GM13977 (cell line): Measurements from ENCODE around the gene LIMK1.

Experiments
- DNase-seq: peaks from one replicate; pipeline ENCODE4 v3.0.0; 2012; ENCODE audit warnings: low spot score
- CTCF ChIP-seq: IDR thresholded peaks from 2 replicates; pipeline ENCODE4 v1.5.1; 2012; ENCODE audit warnings: mild to moderate bottlenecking, control low read depth; ENCODE audit not compliant: insufficient read depth; ENCODE audit errors: extremely low read depth, missing control alignments
- in situ Hi-C: fragments of 300-500 bp; cut with MboI; formaldehyde crosslinking; loops from one replicate; pipeline ENCODE4 v1.12.0; 2022; ENCODE audit warnings: low sequenced_read_pairs, low pct_unique_long_range_greater_than_20kb, mixed read lengths, inconsistent platforms; ENCODE audit not compliant: unreplicated experiment

LIMK1 gene

GRCh38 chr7:74049997-74050798 lies 33.4 kb upstream of the LIMK1 start:
- TF ChIP-seq CTCF: no peak
- in situ Hi-C loops: no loop called here
- DNase-seq: no peak

GRCh38 chr7:74051193-74051592 lies 32.4 kb upstream of the LIMK1 start:
- in situ Hi-C loops: no loop called here
- TF ChIP-seq CTCF: no peak
- DNase-seq: no peak

DNA sequence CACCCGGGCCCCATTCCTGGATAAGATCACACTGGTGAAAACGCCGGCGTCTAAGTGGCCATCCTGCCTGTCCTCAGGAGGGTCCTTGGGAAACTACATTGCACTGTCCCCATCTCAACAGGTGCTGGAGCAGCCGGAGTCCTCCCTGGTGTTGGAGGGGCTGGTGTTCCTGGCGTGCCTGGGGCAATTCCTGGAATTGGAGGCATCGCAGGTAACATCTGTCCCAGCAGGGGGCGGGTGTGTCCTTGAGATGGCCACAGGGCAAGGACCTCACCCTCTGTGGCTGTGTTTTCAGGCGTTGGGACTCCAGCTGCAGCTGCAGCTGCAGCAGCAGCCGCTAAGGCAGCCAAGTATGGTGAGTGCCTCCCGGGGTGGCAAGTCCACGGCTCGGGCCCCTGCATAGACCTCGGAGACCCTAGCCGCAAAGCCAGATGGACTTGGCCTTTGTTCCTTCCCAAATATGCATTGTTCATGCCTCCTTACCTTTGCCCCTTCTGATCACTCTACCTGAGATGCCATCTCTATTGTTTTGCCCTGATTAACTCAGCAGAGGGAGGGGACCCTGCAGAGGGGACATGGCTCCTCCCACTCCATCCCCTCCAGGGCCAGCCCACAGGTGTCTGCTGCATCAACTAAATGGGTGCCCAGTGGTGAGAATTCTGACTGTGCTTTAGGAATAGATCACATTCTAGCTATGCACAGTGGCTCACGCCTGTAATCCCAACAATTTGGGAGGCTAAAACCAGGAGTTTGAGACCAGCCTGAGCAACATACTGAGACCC lies 31.8 kb upstream of the LIMK1 start:
- in situ Hi-C loops: no loop called here
- TF ChIP-seq CTCF: peak; percentile 29
- no peak for DNase-seq

DNA sequence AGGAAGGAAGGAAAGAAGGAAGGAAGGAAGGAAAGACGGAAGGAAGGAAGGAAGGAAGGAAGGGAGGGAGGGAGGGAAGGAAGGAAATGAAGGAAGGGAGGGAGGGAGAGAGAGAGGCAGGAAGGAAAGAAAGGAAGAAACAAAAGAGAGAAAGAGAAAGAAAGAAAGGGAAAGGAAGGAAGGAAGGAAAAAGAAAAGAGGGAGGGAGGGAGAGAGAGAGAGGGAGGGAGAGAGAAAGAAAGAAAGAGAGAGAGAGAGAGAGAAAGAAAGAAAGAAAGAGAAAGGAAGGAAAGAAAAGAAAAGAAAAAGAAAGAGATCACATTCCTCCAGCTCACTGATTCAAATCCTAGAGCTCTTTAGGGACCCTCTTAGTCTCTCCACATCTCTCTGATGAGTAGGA lies 31.0 kb upstream of the LIMK1 start:
- in situ Hi-C loops: no loop called here
- TF ChIP-seq CTCF: no peak
- no peak for DNase-seq

- no peak for DNase-seq
- in situ Hi-C loops: no loop called here
- no peak for TF ChIP-seq CTCF
These were observed 29.9 kb upstream of the LIMK1 start for GRCh38 chr7:74053589-74054186.

DNA sequence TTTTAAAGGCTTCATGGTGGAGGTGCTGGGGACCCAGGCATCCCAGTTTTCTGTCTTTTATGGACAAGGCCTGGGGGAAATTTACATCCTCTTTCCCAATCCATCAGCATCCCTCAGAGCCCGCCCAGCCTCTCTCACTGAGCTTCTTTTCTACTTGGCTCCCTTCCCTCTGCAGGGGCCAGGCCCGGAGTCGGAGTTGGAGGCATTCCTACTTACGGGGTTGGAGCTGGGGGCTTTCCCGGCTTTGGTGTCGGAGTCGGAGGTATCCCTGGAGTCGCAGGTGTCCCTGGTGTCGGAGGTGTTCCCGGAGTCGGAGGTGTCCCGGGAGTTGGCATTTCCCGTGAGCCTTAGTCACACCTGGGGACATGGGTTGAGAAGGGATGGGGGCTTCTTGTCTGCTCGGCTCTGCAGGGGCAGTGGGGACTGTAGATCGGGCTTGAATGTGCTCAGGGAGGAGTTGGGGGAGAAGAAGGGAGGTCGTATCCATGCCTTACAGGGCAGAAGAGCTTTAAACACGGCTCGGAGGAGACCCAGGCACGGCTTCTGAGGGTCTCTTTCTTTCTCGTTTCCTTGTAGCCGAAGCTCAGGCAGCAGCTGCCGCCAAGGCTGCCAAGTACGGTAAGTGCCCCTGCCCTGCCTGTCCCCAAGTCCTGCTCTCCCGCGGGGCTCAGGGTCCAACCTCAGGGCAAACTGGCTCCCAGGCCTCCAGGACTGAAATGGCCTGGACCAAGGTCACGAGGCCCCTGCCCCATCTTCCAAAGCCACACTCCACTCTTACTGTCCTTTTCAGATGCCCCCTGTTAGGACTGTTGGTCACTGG lies 27.3 kb upstream of the LIMK1 start:
- no peak for DNase-seq
- TF ChIP-seq CTCF: no peak
- in situ Hi-C loops: no loop called here
